GM19452 (cell line): Measurements from ENCODE around the gene GABARAPL2.
"Not testable (repeated sequence)": the region's sequence is repeated elsewhere in the genome, so short reads cannot be mapped to it uniquely, and the experiment has no call there.

Source experiments
- ATAC-seq: cut with Tn5 transposase; IDR thresholded peaks from one replicate; pipeline ENCODE4 v1.9.1; 2021; ENCODE audit not compliant: unreplicated experiment

GABARAPL2 gene

DNA sequence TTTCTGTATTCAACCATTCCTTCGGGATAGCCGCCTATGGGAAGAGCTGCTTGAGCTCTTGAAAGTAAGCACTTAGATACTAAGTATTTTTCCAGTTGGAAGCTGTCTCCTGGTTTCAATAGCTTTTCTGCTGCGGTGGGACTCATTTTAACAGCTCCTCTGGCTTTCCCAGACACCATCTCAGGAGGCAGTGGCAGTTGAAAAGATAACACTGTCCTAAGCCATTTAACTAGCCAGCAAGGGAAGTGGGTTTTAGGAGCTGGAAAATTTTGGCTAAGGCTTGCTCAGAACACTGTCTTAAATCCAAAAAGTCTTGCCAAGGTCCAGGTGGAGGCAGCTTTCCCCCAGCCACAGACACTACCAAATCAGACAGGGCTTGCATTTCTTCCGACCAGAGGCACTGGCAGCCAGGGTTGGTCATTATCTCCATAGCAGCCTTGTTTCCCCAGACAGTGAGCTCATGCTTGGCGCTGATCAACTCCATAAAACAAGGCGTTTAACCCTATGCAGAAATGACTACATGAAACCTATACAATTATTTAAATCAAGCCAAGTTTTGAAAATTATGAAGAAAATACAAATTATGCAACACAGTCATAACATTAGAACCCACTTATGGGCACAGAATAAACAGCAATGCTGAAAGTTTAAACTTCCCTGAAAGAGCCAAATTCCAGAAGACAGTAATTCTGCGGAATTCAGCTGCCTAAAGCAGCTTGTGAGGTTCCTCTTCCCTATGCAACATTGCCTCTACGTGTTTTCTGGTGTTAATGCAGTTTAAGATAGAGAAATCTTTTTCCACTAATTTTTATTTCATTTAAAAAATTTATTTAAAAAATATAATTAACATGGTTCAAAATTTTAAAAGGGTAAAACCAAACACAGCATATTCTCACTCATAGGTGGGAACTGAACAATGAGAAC lies 25.0 kb downstream of the GABARAPL2 start:
- ATAC-seq, result no peak

DNA sequence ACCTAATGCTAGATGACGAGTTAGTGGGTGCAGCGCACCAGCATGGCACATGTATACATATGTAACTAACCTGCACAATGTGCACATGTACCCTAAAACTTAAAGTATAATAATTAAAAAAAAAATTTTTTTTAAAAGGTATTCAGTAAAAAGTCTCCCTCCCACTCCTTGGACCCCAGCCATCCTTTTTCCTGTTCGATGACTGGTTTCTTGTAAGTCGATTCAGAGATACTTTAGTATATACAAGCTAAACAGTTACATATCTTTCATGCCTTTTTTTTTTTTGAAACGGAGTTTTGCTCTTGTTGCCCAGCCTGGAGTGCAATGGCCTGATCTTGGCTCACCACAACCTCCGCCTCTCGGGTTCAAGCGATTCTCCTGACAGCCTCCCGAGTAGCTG lies 25.7 kb downstream of the GABARAPL2 start:
- not testable (repeated sequence) for ATAC-seq

DNA sequence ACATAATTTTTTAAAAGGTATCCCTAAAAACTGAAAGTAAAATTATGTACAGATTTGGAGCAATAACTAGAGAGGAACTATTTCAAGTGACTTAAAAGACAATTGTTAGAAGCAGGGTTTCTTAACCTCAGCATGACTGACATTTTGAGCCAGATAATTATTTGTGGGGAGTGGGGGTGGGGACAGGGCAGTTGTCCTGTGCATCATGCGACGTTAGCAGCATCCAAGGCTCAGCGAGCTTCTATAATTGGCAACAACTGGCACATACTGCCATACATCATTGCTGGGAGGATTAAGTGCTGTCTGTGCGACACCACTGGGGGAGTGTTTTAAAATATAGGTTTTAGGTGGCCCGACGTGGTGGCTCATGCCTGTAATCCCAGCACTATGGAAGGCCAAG lies 27.1 kb downstream of the GABARAPL2 start:
- ATAC-seq, result no peak

DNA sequence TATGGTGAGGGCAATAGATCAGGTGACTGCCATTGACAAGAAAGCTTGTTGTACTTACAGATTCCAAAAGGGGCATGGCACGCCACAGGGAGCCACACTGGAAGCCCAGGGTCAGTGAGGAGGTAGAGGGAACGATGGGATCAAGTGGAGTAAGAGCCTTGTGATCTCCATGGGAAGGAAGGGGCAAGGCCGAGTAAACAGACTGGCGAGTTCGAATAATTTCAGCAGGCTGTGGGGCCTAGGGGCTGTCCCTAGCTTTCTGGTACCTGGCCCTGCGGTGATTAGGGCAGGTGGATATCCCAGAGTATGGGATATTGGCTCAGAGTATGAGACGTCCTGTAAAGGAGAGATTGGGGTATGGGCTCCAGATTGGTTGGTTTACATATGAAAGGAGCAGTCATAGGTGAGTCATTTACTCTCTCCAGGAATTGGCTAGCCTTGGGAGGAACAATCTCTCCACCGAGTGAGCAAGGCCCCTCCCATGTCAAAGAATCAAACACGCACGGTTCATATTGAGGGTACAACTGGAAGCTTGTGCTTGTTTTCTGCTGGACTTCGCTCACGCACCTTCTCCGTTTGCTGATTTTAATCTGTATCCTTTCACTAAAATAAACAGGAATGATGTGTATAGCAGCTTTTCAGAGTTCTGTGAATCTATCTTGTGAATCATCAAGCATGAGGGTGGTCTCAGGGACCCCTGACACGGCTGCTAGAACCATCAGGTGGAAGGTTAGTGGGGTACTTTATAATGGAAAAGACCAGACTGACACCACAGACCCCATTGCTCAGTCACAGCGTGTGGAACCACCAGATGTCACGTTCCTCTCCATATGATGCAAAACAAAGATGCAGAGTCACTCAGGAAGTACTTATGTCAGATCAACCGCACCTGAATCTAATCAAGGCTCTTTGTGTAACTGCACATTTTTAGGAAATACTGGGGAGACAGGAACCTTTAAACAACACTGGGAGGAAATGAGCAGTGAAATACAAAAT lies 27.9 kb downstream of the GABARAPL2 start:
- no peak for ATAC-seq

DNA sequence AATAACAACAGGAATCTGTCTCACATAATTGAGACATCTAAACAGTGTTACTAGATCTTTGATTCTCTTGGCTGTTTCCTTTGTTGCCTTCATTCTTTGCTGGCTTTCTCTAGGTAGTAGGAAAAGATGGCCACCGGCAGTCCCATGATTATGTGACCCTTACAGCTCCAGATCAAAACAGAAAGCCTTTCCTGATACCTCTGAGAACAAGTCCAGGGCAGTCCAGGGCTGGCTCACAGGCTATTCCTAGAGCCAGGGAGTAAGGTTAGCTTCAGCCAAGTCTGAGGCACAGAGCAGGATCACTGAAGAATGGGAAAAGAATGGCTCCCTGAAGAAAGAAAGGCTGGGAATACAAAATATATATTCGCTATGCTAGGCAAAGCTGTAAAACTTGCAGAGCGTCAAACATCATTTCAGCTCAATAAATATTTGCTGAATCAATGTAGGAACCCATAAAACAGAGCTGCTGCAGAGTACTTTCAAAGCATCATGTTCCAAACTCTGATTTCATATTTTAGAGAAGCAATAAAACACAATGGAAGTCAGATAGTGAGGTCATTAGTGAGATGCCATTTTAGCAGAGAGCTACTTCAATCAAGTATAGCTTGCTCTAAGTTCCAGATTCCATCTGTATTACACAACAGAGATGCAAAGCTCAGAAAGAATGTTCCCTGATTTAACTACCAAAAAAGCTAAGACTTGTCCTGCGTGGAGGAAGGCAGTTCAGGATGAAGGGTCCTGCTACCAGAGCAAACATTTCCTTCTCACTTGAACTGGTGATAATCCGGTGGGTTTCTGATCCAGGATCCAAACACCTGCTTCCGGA lies 33.5 kb downstream of the GABARAPL2 start:
- no peak for ATAC-seq

DNA sequence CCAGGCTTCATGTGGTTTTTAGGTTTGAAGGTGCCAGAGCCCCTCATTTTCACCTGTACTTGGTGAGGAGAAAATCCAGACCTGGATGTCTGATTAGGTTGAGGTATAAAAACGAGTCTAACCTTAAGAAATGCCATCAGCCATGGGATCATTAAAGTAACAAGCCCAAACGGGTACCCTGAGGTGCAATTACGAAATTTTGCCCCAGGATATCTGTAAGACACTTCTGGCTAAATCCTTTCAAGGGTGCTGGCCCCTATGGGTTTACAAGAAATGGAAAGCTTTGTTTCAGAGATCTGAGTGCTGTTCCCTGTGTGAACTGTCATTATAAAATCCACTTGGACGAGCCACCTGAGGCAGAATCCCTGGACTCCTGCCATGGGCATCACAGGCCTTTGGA lies 37.1 kb downstream of the GABARAPL2 start:
- ATAC-seq, result no peak

DNA sequence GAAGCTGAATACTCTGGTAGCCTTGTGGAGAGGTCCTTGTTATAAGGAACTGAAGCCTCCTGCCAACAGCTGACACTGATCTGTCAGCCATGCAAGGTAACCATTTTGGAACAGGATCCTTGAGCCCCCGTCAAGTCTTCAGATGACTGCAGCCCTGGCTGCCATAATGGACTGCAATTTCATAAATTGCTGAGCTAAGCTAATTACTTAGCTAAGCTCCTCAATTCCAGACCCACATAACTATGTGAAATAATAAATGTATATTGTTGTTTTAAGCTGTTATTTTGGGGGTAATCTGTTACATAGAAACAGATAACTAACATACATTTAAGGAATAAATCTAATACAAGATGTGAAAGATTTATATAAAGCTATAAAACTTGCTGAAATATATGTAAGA lies 40.3 kb downstream of the GABARAPL2 start:
- no peak for ATAC-seq

DNA sequence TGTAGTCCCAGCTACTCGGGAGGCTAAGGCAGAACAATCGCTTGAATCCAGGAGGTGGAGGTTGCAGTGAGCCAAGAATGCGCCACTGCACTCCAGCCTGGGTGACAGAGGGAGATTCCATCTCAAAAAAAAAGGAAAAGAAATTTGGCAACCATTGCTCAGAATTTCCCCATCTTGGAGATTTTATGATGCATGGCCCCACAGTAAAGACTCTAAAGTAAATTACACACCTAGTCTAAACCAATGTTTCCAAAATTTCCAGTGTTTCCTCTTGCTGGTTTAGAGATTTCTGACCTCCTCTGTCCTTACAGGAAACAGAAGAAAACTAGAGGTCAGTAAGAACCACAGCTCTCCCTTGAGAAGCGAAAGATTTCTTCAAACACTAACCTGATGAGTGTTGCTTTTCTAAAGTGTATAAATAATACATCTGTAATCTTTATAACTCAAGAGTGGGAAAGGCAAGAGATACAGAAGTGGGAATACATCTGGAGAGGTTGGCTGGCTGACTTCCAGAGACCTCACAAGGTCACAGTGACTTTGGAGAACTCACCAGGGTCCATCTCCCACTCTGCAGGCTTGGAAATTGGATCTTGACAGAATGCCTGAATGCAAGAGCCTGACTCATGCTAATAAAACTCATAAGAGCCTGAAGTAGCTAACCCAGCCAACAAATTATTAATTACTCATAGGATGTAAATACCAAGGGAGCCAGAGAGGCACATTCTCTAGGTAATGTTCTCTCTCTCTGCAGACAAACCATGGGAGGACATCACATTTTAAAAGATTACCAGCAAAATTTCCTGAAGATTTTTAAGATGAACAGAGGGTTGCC lies 48.1 kb downstream of the GABARAPL2 start:
- no peak for ATAC-seq

DNA sequence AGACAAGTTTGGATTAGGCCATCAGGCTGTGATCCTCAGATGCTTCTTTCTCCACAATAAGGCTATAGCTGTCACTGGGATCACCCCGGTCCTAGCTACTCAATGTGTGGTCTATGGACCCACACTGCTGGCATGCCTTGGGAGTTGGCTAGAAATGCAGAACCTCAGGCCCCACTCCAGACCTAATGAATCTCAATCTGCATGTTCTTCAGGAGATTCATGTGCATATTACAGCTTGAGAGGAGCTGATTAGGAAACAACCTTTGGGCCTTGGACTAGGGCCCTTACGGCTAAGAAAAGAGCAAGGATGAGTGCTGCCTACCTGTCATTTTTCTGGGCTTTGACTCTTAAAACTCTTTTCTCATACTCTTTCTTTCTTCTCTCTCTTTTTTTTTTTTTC lies 49.4 kb downstream of the GABARAPL2 start:
- ATAC-seq, result no peak

DNA sequence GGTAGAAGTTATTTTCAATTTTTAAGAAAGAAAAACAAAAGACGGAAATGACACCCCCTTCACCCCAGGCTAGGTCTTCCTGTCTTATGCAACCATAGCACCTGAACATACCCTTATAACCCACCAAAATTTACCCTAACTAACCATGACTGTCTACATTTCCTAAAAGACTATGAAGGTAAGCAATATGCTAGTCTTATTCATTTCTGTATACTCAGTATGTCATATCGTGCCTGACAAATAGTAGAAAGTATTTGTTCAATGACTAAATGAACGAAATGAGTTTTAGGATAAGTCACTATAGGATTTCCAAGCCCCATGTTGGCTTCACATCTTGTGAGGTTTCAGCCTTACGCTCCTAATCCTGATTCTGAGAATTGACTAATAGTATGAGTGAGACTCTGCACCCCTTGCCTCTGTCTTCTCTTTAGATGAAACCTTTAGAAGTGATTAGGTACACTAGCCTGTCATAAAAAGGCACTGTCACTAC lies 50.4 kb downstream of the GABARAPL2 start:
- ATAC-seq, result no peak

DNA sequence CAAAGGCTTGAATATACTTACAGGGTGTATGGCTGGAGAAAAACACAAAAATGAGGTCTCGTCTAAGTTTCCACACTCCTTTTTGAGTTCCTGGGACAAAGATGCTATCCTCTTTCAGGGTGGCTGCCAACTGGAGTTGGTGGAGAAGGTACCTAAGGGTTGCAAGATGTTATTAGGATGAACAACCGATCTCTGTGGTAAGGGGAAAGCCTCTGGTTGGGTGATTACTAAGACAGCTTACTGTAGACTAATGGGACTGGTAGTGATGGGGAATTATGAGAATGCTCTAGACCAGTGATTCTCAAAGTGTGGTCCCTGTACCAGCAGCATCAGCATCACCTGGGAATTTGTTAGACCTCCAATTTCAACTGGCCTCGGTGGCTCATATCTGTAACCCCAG lies 50.9 kb downstream of the GABARAPL2 start:
- no peak for ATAC-seq

DNA sequence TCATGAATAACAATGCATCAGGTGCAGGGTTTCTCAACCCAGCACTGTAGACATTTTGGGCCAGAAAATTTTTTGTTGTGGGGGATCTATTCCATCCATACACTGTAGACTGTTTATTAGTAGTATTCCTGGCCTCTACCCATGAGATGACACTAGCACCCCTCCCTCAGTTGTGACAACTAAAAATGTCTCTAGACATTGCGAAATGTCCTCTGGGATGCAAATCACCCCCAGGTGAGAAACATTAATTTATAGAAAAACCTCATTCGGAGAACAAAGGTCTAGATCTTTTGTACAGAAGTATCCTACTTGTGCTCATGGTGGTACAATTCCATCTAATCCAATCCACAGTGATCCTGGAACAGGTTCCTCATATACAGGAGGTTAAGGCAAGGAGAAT lies 52.6 kb downstream of the GABARAPL2 start:
- no peak for ATAC-seq

DNA sequence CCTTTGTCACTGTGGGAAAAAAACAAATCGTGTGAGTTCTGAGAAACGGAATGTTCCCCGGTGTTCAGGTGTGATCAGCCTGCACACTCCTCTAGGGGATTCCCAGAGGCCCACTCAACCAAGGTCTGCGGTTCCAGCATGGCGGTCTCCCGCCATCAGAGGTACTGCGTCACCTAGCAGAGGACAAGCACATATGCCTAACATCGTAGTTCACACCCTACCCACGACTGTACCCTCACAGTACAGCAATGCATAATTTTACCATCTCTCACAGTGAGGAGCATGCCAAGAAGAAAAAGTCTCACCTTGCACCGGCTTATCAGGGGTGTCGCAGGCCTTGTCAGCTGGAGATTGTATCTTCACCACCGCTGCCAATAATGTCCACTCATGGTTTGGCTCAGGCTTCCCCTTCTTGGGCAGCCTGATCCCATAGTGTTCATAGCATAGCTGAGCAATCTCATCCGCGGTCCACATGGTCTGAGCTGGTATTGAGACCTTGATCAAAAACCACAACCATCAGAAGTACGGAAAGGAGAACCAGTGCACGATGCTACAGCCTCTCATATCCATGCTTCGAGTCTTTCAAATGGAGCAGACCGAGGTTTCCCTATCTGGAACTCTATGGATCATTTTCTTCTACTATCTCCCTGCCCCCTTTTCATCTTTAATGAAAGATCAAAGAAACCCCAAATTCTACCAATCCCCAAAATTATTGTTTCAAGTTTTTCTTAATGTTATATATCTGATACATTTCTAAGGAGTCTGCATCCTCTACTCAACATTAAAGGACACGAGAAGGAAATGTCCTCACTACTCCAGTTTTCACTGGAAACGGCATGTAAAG lies 54.4 kb downstream of the GABARAPL2 start:
- ATAC-seq, result no peak

DNA sequence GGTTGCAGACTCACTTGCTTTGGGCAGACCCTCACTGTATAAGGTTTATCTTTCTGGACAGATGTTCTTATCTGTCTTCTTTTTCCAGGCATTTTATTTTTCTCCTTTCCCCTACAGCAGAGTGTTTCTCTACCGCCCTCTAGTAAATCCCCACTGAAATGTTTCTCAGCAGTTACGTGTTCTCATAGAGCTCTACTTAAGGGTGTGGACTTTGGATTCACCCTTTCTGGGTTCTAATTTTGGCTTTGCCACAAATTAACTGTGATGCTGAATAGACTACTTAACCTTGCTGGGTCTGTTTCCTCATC lies 54.9 kb downstream of the GABARAPL2 start:
- ATAC-seq, result no peak

DNA sequence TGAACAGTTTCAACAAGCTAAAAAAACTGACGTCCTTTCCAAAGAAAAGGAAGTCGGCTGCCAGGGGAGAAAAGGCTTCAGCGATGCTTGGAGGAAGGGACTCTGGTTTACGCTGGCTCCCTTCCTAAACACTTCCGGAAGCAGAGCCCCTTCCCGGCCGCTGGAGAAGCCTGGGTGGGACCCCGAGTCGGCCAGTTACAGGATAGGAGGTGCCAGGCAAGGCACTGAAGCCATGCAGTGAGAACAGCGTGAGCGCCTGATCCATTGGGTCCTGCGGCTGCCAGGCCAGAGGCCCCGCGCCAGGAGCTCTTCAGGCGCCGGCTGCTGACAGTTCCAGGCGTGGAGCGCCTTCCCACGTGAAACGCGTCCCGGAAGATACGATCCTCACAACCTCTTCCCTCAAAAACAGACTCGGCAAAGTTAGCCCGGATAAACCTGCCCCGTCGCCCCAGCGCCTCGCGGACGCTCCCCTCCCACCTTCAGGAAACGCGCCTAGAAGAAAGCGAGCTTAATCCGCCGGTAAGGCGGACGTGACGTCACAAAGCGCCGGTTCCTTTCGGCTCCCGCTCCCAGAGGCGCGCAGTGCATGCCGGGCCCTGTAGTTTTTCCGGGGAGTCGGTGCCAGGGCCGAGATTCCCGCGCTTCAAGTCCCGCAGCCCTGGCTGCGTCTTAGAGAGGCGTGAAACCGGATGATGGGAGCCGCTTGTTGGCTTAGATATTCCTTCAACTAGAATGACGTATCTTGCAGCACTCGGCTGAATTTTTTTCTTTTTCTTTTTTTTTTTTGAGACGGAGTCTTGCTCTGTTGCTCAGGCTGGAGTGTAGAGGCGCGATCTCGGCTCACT lies 56.8 kb downstream of the GABARAPL2 start, which contains the start of gene ADAT1:
Gene ADAT1, minus strand, starts transcription at position 521 of the 845 bp plus-strand sequence. CDS start 2,482 bp downstream, outside the sequence.
- peak; percentile 94 for ATAC-seq

DNA sequence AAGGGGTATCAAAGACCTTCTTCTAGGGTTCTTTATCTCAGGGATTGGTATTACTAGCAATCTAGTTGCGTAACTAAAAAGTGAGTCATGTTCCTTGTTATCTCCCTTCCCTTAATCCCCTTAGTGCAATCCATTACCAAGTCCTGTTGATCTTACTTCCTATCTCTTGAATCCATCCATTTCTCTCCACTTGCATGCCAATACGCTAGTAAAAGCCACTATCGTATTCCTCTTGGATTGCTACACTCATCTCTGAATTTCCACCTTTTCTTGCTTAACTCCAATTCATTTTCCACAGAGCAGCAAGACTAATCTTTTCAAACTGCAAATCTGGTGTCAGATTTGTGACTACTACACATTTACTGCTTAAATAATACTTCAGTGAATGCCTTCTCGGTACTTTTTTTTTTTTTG lies 58.7 kb downstream of the GABARAPL2 start:
- no peak for ATAC-seq

DNA sequence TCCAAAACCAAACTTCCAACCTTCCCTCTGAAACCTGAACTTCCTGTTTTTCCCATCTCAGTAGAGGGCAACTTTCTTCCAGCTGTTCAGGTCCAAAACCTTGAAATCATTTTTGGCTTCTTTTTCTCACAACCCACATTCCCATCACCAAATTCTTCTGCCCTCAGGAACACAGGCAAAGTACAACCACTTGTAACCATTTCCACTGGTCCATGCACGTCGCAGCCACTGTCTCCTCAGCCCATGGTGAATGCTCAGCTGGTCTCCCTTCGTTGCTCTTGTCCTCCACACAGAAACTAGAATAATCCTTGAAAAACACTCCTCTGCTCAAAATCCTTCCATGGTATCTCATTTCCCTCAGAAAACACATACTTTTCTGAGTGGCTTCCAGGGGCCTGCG lies 60.6 kb downstream of the GABARAPL2 start:
- no peak for ATAC-seq
